ENCODE data around the gene TPPP.
"Not testable (repeated sequence)": the region's sequence is repeated elsewhere in the genome, so short reads cannot be mapped to it uniquely, and the experiment has no call there.

The TPPP gene

GRCh38 chr5:693271-694041 lies at the start of gene TPPP:
Gene TPPP, minus strand, starts transcription at chr5:693352. Its CDS starts 15,292 bp downstream, at chr5:678060.
- DNase-seq: not testable (repeated sequence)

- DNase-seq: not testable (repeated sequence)
Observed at GRCh38 chr5:742276-742675, 49.1 kb upstream of the TPPP start.

- not testable (repeated sequence) for DNase-seq
Observed at GRCh38 chr5:734145-734544, 41.0 kb upstream of the TPPP start.

- not testable (repeated sequence) for DNase-seq
Observed at GRCh38 chr5:732754-733454, 39.8 kb upstream of the TPPP start.

DNA sequence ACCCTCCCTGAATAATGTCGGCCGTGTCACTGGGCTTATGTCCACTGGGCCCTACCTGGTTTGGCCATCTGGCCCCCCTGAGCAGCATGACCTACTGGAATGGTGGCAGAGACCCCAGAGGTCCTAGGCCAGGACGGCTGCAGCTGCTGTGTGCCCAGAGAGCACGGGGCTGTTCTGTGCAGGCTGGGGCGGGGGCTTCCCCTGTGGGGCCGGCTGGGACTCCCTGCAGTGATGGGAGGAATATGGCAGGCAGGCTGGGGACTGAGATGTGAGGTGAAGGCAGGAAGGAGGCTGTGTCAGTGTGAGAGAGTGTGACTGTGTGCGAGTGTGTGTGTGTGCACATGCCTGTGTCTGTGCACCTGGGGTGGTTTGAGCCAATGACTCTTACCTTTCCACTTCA lies 36.1 kb upstream of the TPPP start:
- DNase-seq: not testable (repeated sequence)

GRCh38 chr5:727087-727486 lies 33.9 kb upstream of the TPPP start:
- not testable (repeated sequence) for DNase-seq

- not testable (repeated sequence) for DNase-seq
Observed at GRCh38 chr5:723865-724264, 30.7 kb upstream of the TPPP start.

- not testable (repeated sequence) for DNase-seq
Observed at GRCh38 chr5:723309-723708, 30.2 kb upstream of the TPPP start.

DNA sequence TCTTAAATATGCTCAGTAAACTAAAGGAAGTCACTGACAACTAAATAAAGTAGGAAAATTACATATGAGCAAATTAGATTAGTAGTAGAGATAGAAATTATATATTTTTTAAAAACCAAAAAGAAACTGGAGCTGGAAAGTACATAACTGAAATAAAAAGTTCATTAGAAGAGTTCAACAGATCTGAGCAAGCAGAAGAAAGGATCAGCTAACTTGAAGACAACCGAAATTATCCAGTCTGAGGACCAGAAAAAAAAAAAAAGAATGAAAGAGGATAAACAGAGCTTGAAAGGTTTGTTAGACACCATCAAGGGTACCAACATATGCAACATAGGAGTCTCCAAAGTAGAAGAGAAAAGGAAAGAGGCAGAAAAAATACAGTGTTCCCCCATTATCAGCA lies 26.2 kb upstream of the TPPP start:
- not testable (repeated sequence) for DNase-seq

- DNase-seq: no peak
Observed at GRCh38 chr5:717143-717542, 24.0 kb upstream of the TPPP start.

- DNase-seq: not testable (repeated sequence)
Observed at GRCh38 chr5:716740-717139, 23.6 kb upstream of the TPPP start.

DNA sequence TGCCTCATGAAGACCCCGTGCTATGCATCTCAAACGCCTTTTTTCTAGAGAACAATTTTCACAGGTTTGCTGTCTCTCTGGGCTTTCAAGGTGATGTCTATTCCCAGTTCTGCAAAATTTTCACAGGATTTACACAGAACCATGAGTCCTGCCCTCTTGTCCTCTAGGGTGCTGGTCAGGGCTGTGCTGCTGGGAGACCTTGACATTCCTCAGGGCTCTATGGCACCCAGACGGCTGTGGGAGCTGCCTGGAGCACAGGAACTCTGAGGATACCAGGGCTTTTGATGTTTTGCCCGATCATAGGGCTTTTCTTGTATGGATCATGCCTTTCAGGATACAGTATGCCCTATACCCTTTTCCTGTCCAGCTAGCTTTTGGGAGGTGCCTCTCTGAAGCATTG lies 22.5 kb upstream of the TPPP start:
- DNase-seq: not testable (repeated sequence)

GRCh38 chr5:714215-715118 lies 21.3 kb upstream of the TPPP start:
- DNase-seq: not testable (repeated sequence)

DNA sequence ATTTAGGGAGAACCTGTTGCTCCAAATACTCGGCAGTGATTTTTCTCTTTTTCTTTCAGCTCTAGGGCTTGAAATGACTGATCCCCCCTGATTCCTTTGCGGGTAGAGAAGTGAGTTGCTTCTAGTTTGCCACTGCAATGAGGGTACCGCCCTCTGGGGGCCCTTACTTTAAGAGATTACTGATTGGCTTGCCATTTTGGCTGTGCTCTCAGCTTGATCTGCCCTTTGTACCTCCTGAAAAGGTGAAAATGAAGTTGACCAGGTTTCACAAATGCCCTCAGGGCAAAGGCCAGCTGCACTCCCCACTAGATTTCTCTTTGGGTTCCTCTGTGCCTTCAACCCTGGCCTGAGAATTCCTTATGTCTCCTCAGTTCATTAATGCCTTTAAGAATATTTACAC lies 20.5 kb upstream of the TPPP start:
- not testable (repeated sequence) for DNase-seq

GRCh38 chr5:708848-709517 lies 15.8 kb upstream of the TPPP start:
- not testable (repeated sequence) for DNase-seq

DNA sequence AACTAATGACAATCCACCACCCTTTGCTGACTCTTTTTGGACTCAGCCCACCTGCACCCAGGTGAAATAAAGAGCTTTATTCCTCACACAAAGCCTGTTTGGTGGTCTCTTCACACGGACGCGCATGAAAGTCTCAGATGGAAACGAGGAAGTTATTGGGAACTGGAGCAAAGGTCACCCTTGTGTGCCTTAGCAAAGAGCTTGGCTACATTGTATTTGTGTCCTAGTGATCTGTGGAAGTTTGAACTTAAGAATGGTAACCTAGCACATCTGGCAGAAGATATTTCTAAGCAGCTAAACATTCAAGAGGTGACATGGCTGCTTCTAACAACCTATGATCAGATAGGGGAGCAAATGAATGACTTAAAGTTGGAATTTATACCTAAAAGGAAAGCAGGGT lies 15.2 kb upstream of the TPPP start:
- DNase-seq: not testable (repeated sequence)

DNA sequence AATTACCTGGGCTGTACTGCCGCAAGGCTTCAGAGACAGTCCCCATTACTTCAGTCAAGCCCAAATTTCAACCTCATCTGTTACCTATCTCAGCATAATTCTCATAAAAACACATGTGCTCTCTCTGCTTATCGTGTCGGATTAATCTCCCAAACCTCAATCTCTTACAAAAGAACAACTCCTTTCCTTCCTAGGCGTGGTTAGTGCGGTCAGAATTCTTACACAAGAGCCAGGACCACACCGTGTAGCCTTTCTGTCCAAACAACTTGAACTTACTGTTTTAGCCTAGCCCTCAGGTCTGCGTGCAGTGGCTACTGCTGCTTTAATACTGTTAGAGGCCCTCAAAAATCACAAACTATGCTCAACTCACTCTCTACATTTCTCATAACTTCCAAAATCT lies 13.0 kb upstream of the TPPP start:
- DNase-seq: not testable (repeated sequence)

DNA sequence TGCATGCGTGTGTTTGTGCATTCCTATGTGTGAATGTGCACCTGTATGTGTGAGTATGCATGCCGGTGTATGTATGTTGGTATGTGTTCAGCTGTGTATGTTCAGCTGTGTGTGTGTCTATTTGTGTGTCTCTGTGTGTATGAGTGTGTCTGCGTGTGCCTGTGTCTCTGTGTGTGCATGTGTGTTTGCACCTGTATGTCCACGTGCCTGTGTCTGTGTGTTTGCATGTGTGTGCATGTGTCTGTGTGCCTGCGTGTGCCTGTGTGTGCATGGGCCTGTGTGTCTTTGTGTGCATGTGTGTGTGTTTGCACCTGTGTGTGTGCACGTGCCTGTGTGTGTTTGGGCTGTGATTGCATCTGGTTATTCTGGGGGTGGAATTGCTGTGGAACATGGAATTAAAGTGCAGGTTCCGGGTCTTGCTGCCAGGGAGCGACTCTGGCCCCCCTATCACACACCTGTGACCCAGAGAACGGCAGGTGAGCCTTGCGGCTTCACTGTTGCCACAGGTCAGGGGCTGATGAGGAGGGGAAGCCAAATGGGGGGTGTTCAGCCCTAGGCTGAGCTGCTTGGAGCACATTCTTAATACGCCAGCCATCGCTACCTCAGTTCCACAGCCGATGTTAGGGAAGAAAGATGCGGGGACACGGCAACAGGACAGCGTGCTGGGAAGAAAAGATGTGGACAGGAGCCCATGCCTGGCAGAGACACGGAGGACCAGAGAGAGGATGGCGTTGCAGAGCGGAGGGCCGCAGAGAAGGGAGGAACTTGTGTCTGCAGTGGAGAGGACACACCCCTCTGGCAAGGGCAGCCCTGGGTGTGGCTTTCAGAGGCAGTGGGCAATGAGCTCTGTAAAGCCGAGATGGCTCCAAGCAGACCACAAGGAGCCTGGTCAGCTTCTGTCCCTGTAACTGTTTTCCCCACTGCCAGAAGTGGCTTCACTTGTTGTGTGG lies 3.9 kb upstream of the TPPP start:
- not testable (repeated sequence) for DNase-seq

GRCh38 chr5:696191-696590 lies 3.0 kb upstream of the TPPP start:
- not testable (repeated sequence) for DNase-seq

DNA sequence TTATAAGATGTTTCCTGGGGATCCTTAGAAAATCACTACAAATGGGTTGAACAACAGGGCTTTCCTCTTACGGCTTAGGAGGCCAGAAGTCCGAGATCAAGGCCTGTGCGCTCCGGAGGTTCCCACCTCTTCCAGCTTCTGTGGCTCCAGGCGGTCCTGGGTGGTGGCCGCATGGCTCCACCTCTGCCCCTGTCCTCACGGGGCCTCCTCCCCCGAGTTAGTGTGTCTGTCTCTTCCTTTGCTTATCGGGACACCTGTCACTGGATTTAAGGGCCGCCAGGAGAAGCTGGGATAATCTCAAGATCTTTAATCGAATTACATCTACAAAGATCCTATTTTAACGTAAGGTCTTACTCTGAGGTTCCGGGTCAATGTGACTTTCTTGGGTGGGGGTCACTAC lies 2.3 kb upstream of the TPPP start:
- DNase-seq: not testable (repeated sequence)

DNA sequence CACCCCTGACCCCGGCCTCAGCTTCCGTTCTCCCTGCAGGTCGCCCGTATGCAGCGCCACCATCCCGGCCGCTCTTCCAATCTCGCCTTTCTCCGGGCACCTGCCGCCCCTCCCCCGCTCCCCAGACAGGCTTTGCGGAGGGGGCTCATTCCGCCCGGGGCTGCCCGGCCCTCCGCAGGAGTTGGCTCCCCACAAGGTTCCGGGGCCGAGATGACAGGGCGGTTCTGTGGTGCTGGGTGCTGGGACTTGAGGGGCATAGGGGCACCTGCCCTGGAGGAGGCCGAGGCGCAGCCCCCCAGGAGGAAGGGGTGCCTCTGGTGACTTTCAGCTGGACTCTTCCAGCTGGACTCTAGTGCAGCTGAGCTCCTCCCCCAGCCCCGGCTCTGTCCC lies 885 bp upstream of the TPPP start:
- DNase-seq: not testable (repeated sequence)
